ENCODE data around the gene ERBB4.

- TF ChIP-seq CTCF (IDR thresholded peaks at IDR 0.05; ENCODE audit: insufficient read depth, low read depth, low read length) (no peak), EZH2 (IDR thresholded peaks at IDR 0.05; ENCODE audit: insufficient read depth, low read length) (no peak)
Measured at GRCh38 chr2:212381428-212382102, 157.0 kb downstream of the ERBB4 start.

Data from astrocyte (in vitro differentiated cells and primary cell).